NCI-H146 (cell line): ENCODE measurements around the gene DAP.
"Not testable (repeated sequence)": the region's sequence is repeated elsewhere in the genome, so short reads cannot be mapped to it uniquely, and the experiment has no call there.

Experiments used
- DNase-seq: peaks from one replicate; lab custom pipeline; 2025; lab: John Stamatoyannopoulos, UW

The DAP gene

DNA sequence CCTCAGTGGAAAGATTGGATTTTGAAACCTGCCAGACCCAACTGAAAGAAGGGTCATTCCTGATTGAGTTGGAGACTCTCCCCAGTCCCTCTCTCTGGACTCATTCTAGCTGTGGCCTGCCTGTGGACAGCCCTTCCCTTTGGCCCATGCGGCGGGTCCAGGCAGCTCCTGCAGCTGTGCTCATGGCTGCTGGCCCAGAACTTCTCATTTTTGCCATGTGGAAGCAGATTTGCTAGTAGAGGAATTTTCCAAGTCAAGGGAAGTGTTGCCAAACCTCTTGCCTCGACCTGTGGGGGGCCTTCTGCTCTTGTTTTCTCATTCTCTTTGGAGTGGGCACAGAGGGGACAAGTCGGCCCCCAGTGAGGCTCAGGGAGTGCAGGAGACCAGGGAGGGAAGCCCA lies 108.0 kb downstream of the DAP start:
- no peak for DNase-seq

DNA sequence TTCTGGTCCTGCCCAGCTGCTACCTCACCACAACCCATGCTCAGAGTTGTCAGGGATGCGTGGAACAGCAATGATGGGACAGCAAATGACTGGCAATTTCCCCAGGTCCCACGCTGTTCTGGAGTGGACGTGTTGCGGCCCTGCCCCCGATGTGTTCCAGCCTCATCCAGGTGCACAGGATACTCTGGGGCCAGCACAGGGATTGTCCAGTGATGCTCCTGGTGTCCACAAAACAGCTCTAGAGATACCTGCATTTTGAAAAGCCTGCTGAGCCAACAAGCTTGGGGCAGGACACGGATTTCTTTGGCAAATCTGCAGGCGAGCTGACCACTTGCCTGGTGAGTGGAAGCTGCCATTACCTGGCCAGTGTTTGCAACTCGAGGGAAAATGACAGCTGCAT lies 108.4 kb downstream of the DAP start:
- DNase-seq = no peak

DNA sequence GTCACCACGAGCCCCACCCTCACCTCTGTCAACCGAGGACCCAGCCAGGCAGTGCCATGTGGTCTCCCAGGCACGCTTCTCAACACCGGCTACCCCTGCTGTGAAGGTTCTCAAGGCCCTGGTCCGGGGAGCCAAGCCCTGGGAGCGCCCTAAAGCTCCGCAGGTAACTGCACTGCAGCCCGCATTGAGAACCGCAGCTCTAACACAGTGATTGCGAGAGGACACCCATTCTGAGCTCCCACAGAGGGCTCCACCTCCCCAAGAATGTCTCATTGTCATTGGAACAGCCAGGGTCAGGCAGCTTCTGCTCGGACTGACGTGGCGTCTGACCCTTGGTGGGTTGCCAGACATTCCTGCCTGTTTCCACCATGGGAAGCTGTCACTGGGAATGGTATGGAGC lies 108.9 kb downstream of the DAP start:
- no peak for DNase-seq

DNA sequence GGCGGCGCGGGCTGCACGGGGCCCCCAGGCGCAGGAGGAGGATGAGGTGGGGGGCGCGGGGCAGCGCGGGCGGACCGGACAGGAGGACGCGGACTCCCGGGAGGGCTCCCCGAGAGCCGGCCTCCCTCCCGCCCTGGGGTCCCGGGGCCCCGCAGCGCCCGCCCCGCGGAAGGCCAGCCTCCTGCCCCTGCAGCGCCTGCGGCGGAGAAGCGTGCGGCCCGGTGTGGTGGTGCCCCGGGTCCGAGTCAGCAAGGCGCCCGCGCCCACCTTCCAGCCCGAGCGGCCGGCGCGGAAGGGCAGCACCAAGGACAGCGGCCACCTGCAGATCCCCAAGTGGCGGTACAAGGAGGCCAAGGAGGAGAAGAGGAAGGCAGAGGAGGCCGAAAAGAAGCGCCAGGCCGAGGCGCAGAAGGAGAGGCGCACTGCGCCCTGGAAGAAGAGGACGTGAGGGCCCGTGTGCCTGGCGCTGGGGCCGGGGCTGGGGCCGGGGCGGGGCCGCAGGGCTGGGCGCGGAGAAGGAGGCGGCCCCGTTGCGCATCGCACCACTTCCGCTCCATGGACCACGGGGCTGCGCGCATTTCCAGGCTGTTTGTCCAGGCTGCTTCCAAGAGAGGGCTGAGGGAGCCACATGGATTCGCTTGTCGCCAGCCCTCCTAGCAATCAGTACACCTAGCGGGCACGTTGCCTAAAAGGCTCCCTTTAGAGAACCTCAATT lies 111.2 kb downstream of the DAP start:
- DNase-seq = no peak

DNA sequence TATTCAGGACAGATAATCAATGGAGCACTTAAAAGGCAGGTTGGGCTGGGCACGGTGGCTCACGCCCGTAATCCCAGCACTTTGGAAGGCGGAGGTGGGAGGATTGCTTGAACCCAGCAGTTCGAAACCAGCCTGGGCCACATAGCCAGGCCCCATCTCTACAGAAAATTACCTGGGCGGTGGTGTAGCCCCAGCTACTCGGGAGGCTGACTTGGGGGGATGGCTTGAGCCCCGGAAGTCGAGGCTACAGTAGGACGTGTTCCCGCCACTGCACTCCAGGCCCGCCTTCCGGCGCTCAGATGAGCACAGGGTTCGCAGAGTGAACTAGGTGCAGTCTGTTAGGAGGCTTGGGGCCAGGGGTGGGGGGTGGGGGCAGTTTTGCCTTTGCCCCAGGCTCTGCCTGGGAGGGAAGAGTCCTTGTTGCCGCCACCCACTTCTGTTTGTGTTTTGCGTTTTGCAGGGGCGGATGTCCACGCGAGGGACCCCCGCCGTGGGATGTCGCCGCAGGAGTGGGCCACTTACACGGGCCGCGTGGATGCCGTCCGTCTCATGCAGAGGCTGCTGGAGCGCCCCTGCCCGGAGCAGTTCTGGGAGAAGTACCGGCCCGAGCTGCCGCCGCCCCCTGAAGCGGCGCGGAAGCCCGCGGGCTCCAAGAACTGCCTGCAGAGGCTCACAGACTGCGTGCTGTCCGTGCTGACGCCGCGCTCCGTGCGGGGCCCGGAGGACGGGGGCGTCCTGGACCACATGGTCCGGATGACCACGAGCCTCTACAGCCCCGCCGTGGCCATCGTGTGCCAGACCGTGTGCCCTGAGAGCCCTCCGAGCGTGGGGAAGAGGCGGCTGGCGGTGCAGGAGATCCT lies 112.0 kb downstream of the DAP start:
- DNase-seq = no peak

DNA sequence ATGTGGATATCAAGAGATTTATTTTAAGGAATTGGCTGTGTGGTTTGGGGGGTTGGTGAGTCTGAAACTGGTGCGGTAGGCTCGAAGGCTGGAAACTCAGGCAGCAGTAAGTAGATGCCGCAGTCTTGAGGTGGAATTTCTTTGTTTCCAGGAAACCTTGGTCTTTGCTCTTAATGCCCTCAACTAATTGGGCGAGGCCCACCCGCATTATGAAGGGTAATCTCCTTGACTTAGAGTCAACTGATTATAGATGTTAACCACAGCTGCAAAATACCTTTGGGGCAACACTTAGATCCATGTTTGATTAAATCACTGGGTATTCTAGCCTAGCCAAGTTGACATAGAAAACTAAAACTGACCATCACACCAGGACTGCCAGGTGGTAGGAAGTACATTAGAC lies 113.4 kb downstream of the DAP start:
- DNase-seq = no peak

DNA sequence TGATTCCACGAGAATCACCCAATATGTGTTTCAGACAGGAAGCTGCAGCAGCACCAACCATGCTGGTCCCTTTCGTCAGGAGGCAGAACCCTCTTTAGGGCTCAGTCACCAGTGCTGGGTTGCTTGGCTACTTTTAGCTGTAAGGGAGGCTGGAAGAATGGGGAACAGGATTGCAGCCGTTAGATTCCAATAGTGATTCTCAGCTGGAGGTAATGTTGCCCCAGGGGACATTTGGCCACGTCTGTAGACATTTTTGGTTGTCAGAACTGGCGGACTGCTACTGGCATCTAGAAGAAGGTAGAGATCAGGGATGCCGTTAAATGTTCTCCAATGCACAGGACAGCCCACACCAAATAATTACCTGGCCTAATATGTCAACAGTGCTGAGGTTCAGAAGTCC lies 115.4 kb downstream of the DAP start:
- no peak for DNase-seq

DNA sequence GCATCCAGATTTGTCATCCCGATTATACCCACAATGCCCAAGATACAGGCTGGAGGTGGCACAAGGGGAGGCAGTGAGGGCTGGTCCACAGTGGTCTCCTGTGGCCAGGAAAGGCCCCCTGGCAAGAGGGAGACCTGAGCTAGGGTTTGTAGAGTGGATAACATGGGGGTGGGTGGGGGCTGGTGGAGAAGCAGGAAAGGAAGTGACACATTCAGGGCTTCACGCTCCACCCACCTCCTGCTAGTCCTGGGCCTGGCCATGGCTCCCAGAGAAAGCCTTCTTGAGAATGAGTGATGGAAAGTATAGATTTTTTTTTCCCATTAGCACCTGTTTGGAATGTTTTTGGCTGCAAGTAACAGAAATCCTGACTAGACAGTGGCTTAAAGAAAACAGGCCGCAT lies 115.9 kb downstream of the DAP start:
- no peak for DNase-seq

DNA sequence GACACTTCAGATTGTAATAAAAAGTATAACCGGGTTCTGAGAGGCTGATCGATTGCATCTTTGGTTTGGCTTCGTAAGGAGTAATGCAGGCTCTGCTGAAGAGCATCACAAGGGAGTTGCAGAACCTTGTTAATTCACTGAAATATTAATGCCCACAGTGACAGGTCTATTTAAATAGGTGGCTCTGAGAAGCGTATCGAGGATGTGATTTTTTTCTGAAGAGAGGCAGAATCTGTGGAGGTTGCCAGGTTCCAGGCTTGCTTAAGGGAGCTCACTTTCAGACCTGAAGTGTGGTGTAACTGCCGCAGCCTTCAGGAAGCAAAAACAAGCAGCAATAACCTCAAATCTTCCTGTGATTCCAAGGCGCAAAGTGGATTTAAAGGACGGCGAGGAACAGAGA lies 116.8 kb downstream of the DAP start:
- DNase-seq = no peak

DNA sequence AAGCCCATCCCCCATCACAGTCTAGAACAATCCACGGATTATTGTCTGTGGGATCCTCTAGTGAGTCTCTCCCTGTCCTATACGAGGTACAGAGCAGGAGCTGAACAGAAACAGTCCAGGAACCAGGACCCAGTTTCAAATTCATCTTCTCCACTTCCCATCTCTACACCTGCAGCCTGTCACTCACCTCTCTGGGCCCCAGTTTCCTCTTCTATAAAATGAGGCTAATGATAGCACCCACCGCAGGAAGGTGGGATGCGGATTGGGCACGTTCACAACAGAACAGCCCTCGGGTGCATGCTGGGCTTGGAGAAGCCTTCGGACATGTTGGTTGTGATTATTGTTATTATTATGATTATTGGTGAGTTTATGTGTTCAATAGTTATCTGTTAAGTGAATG lies 118.7 kb downstream of the DAP start:
- no peak for DNase-seq

DNA sequence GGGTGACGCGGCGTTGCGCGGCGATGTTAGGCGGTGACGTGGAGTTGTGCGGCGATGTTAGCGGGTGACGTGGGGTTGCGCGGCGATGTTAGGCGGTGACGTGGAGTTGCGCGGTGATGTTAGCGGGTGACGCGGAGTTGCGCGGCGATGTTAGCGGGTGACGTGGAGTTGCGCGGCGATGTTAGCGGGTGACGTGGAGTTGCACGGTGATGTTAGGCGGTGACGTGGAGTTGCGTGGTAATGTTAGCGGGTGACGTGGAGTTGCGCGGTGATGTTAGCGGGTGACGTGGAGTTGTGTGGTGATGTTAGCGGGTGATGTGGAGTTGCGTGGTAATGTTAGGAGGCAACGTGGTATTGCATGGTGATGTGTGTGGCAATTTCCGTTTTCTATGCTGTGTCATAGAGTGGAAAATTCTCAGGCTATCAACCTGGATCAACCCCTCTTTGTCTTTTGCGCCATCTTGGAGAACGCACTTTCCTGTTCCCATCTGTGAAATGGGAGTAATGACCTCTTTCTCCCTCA lies 121.1 kb downstream of the DAP start:
- DNase-seq = no peak

DNA sequence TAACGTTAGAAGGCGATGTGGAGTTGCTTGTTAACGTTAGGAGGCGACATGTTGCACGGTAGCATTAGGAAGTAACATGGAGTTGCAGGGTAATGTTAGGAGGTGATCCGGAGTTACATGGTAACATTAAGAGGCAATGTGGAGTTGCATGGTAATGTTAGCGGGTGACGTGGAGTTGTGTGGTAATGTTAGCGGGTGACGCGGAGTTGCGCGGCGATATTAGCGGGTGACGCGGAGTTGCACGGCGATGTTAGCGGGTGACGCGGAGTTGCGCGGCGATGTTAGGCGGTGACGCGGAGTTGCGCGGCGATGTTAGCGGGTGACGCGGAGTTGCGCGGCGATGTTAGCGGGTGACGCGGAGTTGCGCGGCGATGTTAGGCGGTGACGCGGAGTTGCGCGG lies 122.3 kb downstream of the DAP start:
- not testable (repeated sequence) for DNase-seq

DNA sequence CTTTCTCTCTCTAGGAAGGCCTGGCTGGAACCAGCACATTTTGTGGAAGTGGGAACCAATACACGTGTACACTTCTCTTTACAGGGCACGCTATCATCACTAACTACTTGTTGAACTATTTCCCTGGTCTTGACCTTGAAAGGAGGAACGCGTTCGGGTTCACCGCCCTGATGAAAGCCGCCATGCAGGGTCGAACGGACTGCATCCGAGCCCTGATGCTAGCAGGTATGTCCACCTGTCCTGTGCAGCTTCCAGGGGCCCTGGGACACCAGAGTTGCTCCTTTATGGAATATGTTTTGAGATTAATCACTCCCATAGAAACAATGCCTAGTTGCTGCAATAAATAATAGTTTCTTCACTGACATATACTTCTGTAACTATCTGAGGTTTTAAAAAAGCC lies 123.1 kb downstream of the DAP start:
- no peak for DNase-seq

DNA sequence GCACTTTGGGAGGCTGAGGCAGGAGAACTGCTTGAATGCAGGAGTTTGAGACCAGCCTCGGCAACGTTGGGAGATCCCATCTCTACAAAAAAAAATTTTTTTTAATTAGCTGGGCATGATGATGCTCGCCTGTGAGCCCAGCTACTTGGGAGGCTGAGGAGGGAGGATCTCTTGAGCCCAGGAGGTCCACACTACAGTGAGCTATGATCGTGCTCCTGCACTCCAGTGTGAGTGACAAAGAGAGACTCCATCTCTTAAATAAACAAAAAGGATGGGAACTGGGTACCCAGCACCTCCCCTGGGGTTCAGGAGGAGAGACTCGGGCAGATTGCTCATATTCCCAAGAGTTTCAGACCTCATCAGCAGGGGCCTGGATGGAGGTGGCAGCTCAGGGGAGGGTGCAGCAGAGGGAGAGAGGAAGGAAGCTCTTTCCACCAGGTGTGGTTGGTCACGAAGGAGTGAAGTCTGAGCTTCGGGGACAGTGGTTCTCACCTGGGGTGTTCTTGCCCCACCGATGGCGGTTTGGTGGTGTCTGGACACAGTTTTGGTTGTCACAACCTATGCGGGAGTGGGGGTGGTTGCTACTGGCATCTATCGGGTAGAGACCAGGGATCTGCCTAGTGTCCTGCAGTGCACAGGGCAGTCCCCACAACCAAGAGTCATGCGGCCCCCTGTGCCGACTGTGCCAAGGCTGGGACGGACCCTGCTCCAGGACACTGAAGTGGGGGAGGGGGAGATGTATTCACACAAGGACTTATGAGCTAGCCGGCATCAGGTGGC lies 124.5 kb downstream of the DAP start:
- no peak for DNase-seq

DNA sequence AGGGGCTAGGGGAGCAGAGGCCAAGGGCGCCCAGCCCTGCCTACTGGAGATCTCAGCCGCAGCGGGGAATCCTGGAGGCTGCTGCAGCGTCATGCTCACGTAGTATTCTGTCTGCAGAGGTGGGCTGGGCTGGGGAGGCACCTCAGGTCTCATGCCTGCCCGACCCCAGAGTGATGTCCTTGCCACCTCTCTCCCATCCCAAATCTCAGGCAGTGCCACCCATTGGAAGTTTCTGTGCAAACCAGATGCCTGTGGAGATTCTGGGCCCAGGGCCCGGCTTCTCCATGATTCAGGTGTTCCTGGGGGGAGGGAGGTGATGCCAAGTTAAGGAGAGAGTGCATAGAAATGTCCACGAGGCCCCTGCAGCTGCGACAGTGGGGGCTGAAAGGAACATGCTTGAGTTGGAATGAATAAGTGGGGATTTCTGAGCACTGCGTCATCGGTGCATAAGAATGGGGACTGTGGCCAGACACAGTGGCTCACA lies 125.1 kb downstream of the DAP start:
- no peak for DNase-seq

DNA sequence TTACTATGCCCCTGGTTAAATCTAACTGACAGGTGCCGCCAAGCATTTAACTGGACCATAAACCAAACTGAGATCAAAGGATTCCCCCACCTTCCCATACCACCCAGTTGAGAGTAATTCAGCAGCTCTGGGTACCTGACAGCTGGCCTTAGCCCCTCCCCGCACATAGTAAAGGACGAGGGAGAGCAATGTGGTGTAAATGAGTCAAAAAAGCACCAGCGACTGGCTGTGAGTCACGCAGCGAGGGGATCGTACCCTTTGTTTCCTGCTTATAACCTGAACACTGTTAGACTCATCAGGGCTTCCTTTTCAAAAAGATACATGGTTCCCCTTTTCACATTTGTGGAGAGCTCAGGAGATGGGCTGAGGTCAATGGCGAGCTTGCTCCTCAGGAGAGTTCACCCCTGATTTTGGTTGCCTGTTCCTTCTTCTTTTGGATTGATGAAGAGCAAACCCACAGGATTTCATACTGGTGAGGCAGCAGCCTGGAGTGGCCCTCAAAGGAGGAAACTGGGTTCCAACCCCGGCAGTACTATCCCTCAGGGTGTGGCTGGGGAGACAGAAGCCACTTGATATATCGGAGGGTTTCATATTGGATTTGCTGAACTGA lies 125.7 kb downstream of the DAP start:
- DNase-seq = no peak

DNA sequence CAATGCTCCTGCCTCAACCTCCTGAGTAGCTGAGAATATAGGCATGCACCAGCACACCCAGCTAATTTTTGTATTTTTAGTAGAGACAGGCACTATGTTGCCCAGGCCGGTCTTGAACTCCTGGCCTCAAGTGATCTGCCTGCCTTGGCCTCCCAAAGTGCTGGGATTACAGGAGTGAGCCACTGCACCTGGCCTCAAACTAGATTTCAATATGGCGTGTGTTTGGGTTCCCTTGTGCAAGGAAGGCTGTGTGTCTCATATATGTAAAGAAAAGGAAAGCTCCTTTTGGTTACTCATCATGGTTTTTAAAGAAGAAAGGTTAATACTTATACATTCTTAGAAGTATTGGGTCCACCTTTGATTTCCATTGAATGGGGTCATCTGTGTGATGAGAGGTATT lies 126.5 kb downstream of the DAP start:
- no peak for DNase-seq

DNA sequence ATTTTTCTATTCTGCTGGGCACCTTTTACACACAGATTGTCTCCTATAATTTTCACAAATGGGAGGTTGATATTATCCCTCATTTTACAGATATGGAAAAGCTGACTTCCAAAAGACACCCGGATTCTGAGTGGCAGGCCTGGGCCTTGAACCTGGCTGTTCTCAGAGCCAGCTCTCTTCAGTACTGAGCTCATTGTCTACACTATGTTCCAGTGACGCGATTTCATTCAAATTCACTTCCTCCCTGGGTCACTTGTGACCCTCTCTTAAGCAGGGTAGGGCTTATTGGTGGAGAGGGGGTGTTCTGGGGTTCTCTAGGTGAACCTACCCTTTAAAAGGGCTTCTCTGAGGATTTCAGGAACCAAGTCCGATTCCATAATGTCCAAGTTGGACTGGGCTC lies 127.0 kb downstream of the DAP start:
- DNase-seq = no peak

DNA sequence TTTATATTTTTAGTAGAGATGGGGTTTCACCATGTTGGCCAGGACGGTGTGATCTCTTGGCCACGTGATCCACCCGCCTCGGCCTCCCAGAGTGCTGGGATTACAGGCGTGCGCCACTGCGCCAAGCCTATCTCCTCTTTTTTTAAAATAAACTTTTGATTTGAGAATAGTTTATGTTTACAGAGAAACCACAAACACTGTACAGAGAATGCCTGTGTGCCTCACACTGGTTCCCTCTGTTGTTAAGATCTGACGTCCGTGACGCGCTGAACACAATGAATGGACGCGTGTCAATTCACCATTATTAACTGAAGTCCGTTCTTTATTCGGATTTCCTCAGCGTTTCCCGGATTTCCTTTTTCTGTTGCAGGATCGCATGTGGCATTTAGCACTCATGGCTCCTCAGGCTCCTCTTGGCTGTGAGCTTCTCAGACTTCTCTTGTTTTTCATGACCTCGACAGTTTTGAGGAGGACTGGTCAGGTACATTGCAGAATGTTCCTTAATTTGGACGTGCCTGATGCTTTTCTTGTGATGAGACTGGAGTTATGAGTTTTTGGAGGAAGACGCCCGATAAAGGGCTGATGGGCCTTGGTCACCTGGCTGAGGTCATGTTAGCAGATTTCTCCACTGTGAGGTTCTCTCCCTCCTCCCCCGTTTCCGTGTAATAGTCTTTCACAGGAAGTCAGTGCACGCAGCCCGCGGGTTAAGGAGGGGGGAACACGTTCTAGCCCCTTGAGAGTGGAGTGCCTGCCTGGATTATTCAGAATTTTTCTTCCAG lies 127.6 kb downstream of the DAP start:
- no peak for DNase-seq

DNA sequence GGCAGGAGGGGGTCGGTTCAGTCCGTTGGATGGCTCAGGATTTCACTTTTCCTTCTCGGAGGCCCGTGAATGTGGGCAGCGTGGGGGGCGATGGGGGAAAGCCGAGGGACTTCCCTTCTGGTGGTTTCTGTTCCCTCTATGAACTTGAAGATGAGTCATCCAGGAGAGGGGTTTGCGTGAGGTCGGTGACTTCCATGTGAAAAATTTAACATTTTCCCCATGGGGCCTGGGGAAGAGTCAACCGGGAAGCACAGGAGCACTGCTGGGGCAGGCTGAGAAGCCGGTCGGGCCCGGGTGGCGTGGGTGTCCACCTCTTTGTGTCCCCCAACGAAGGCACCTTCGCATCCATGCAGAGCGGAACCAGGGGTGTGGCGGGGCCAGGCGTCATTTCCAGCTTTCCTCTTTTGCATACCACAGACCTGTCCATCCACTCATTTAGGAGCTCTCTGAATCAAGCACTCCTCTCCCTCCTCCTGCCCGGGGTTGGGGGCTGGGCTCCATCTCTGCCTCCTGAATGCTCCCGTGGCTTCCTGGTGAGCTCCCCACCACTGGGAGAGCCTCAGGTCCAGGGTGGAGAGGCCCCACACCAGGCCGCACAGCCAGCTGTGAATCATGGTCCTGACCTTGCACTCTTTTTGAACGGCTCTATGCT lies 128.8 kb downstream of the DAP start:
- no peak for DNase-seq
